Transverse colon (tissue), 4 donors: ENCODE results near the gene TP53BP1.

Source experiments
- EP300 ChIP-seq: sonication (generic); formaldehyde crosslinking; IDR thresholded peaks from one replicate; pipeline ENCODE4 v1.6.1; 2017; ENCODE audit warnings: antibody characterized with exemption, low read depth
- POLR2A ChIP-seq: fragments of 450-650 bp; IDR thresholded peaks from one replicate; pipeline ENCODE4 v1.6.1; 2016; ENCODE audit warnings: antibody characterized with exemption, mild to moderate bottlenecking, moderate library complexity
- POLR2AphosphoS5 ChIP-seq, 3 donors: sonication (generic); formaldehyde crosslinking; IDR thresholded peaks; one replicate each; pipeline ENCODE4 v1.6.1; 2016; ENCODE audit warnings: antibody characterized with exemption in 3 of 3
- TF ChIP-seq, protein P1 (sequence below), 5 experiments: fragments of 200-600 bp in 3 of 5; fragments of 450-650 bp in 2 of 5; sonication (generic) in 3 of 5; IDR thresholded peaks; 1 replicate in 2 of 5; 2 replicates in 3 of 5; pipeline ENCODE4 v1.5.1; 2016 to 2017; ENCODE audit warnings: antibody characterized with exemption in 5 of 5, inconsistent platforms in 3 of 5, mild to moderate bottlenecking in 2 of 5, moderate library complexity in 1 of 5

DNA sequence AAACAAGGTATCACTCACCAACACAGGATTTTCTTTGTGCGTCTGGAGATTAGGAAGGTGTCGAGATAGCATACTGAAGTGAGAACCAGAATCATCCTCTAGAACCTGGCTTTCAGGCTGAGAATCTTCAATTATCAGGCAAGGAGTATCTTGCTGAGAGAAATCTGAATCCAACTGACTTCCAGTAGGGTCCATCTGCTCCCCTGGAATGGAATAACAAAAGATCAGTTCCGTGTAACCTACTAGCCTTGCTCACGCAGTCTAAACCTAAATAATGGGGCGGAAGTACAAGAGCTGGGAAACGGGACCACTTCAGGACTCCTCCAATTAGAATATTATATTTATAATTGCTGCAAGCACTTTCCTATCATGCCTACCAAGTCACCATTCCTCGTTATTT, 690 bp downstream of the TP53BP1 start:
- TF ChIP-seq EP300 (no peak), POLR2A (no peak), POLR2AphosphoS5 (IDR thresholded peaks at IDR 0.05) (no peak)
- TF ChIP-seq, protein P1, sequence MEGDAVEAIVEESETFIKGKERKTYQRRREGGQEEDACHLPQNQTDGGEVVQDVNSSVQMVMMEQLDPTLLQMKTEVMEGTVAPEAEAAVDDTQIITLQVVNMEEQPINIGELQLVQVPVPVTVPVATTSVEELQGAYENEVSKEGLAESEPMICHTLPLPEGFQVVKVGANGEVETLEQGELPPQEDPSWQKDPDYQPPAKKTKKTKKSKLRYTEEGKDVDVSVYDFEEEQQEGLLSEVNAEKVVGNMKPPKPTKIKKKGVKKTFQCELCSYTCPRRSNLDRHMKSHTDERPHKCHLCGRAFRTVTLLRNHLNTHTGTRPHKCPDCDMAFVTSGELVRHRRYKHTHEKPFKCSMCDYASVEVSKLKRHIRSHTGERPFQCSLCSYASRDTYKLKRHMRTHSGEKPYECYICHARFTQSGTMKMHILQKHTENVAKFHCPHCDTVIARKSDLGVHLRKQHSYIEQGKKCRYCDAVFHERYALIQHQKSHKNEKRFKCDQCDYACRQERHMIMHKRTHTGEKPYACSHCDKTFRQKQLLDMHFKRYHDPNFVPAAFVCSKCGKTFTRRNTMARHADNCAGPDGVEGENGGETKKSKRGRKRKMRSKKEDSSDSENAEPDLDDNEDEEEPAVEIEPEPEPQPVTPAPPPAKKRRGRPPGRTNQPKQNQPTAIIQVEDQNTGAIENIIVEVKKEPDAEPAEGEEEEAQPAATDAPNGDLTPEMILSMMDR (IDR thresholded peaks at IDR 0.05) = no peak
